Posterior vena cava (tissue), 2 donors: ENCODE measurements around the gene PLS1. TPM values are rescaled to one million over a fixed set of nuclear protein-coding genes. Genes with fewer than 3 reads are reported as not detected.
A peak's percentile ranks its signal among the peaks of the same experiment; 100 is the strongest.
"Not testable (repeated sequence)": the region's sequence is repeated elsewhere in the genome, so short reads cannot be mapped to it uniquely, and the experiment has no call there.

Experiments
- DNase-seq: peaks from one replicate; pipeline ENCODE4 v3.0.0-alpha.2; 2020; ENCODE audit warnings: low spot score
- intact Hi-C, 2 donors: fragments of 100-400 bp; cut with DNase I; formaldehyde crosslinking; loops; one replicate each; pipeline versions ENCODE4 v1.14.1 to v1.14.2; 2022 to 2023
- long read RNA-seq, 2 donors: library from polyadenylated mRNA; unstranded; transcript quantifications; one replicate each; pipeline ENCODE4 v2.0.0, GENCODE V29; 2020 to 2021
- total RNA-seq, 2 donors: library from RNA; stranded (reverse); fragmentation: NEBNext Ultra II Directional; extraction: Animal tissue kit (Norgen Biotek cat#: 25700); gene quantifications; one replicate each; pipeline ENCODE4 v1.2.1, GENCODE V29; 2021
- donor health status: DM: yes; HTN: yes; CAD: no.
- donor health status: DM: yes; HTN: yes; CAD: no.

Gene PLS1
- under 1 TPM in 1 of 2 donors, not detected in 1; 0.86 TPM for total RNA-seq
- long read RNA-seq, donor 1, result 0 reads
- long read RNA-seq, donor 2, result 0 reads

DNA sequence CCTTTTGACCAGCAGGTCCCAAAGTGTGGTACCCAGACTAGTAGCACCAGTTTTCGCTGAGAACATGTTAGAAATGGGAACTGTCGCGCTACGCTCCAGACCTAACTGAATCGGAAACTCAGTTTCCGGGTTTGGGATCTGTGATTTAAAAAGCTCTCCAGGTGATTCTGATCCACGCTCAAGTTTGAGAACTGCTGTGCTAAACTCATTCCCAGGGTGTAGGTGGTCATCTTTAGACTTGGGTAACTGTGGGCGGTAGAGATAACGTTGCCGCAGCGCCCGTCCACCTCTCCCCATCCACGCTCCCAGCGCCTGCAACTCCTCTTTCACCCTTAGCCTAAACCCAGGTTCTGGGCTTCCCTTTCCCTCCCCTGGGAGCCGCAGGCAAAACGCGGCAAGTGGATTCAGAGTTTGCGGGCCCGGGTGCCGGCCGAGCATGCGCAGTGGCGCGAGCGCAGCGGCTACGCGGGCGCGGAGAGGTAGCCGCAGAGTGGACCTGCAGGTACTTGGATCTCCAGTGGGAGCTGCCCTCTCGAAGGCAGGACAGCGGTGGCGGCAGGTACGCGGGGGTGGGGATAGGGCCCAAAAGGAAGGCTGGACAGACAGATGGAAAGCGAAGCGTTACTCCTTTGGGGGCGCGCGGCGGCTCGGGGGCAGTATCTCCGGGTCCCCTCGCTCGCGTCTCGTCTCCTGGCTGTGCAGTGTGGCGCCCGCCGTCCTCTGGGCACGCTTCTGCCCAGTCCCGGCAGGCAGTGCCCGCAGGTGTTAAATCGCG is at the start of gene PLS1:
PLS1 (plus strand) TSS at position 443 of the 775 bp plus-strand sequence. CDS start 67,845 bp downstream, outside the sequence.
- DNase-seq, result peak; percentile 92
- intact Hi-C loops, result no loop called here

- DNase-seq, result no peak
- intact Hi-C loops, result no loop called here
Observed at GRCh38 chr3:142549986-142550385, 46.2 kb upstream of the PLS1 start.

GRCh38 chr3:142552579-142552978 is 43.6 kb upstream of the PLS1 start:
- DNase-seq, intact Hi-C loops: not testable (repeated sequence)

GRCh38 chr3:142553741-142554140 is 42.5 kb upstream of the PLS1 start:
- intact Hi-C loops, result no loop called here
- no peak for DNase-seq

- intact Hi-C loops, result no loop called here
- no peak for DNase-seq
Observed at GRCh38 chr3:142560118-142560517, 36.1 kb upstream of the PLS1 start.

GRCh38 chr3:142563496-142563997 is 32.6 kb upstream of the PLS1 start:
- DNase-seq, result no peak
- intact Hi-C loops, result no loop called here

- intact Hi-C loops, result no loop called here
- no peak for DNase-seq
Observed at GRCh38 chr3:142566096-142566495, 30.1 kb upstream of the PLS1 start.

GRCh38 chr3:142568393-142569017 is 27.7 kb upstream of the PLS1 start:
- DNase-seq, result no peak
- intact Hi-C loops, result no loop called here

GRCh38 chr3:142569422-142569821 is 26.8 kb upstream of the PLS1 start:
- intact Hi-C loops, DNase-seq: not testable (repeated sequence)

GRCh38 chr3:142574223-142574622 is 22.0 kb upstream of the PLS1 start:
- intact Hi-C loops, result loop anchor here in 1 of 2 donors (10.0 kb wide), 1 partner anchor 431 kb away; the partner anchor contains the start of gene U2SURP
- DNase-seq, result not testable (repeated sequence)

DNA sequence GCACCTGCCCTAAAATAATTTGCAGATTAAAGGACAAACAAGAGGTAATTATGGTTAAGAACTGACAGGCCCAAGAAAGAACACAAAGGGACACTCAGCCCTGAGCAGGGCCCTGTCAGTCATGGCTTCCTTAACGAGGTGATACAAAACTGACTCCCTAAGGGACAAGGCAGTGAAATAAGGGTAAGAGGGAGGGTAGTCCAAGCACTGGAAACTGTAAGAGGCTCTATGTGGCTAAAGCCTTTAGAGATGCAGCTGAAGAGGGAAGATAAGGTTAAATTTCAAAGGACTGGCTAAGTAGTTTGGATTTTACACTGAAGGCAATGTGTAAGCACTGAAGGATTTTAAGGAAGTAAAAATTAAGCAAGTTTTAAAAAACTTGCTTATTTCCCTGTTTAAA is 21.5 kb upstream of the PLS1 start:
- no peak for DNase-seq
- intact Hi-C loops, result loop anchor here in 1 of 2 donors (10.0 kb wide), 1 partner anchor 430 kb away; the partner anchor contains the start of gene U2SURP

DNA sequence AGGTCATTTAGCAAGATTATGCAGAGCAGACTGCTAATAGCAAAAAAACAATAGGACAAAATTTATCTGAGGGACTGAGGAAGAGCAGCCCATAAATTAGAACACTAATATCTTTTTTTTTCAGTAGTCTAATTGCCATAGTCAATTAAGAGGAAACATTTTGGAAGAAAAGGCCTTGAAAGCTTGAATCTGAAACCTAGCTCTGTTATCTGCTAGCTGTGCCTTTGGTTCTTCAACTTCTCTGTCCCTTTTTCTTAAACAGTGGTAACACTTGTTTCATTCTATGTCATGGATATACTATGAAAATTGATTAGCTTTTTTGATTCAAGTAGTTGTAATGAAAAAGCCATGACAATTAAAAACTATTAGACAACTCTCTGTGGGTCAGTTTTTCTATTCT is 19.4 kb upstream of the PLS1 start:
- intact Hi-C loops, result loop anchor here in 1 of 2 donors (10.0 kb wide), 1 partner anchor 428 kb away; the partner anchor contains the start of gene U2SURP
- DNase-seq, result no peak

GRCh38 chr3:142577696-142578328 is 18.4 kb upstream of the PLS1 start:
- DNase-seq, result no peak
- intact Hi-C loops, result loop anchor here in 1 of 2 donors (10.0 kb wide), 1 partner anchor 427 kb away; the partner anchor contains the start of gene U2SURP

GRCh38 chr3:142578329-142579223 is 17.6 kb upstream of the PLS1 start, which contains the start of gene ATR:
Gene ATR (minus strand): TSS chr3:142578733. CDS start chr3:142578704, 29 bp downstream.
- DNase-seq, result peak; percentile 99

DNA sequence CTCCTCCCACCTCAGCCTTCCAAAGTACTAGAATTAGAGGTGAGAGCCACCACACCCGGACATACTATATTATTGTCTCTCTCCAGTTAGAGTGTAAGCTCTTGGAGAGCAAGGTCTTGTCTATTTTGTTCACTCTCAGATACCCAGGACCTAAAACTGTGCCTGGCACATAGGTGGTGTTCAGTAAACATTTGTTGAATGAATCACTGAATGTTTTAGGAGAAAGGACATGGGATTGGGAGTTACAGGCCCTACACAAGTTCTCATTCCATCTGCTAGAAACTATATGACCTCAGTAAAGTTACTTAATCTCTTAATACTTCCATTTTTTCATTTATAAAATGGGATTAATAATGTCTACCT is 16.2 kb upstream of the PLS1 start:
- intact Hi-C loops, result loop anchor here in 1 of 2 donors (10.0 kb wide), 1 partner anchor 415 kb away; no protein-coding TSS in a partner anchor
- no peak for DNase-seq

More at GRCh38 chr3:142578329-142579223, 17.6 kb upstream of the PLS1 start, which contains the start of gene ATR:
- intact Hi-C loops, result loop anchor here in 1 of 2 donors (10.0 kb wide), 1 partner anchor 426 kb away; the partner anchor contains the start of gene U2SURP

DNA sequence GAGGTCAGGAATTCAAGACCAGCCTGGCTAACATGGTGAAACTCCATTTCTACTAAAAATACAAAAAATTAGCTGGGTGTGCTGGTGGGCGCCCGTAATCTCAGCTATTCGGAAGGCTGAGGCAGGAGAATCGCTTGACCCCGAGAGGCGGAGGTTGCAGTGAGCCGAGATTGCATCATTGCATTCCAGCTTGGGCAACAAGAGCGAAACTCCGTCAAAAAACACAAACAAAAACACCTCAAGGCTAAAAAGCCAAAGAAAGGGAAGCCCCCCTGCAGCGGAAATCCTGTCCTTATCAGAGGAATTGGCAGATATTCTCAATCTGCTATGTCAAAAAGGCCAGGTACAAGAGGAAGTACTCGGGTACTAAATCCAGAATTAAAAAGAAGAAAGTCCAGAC is 15.1 kb upstream of the PLS1 start:
- not testable (repeated sequence) for DNase-seq
- intact Hi-C loops, result loop anchor here in 1 of 2 donors (10.0 kb wide), 1 partner anchor 414 kb away; no protein-coding TSS in a partner anchor

- intact Hi-C loops, result loop anchor here in 1 of 2 donors (10.0 kb wide), 1 partner anchor 408 kb away; no protein-coding TSS in a partner anchor
- DNase-seq, result no peak
Observed at GRCh38 chr3:142586803-142587406, 9.3 kb upstream of the PLS1 start.

GRCh38 chr3:142588703-142589102 is 7.5 kb upstream of the PLS1 start:
- DNase-seq, result no peak
- intact Hi-C loops, result loop anchor here in 1 of 2 donors (10.0 kb wide), 1 partner anchor 406 kb away; no protein-coding TSS in a partner anchor
